A549 treated with RU486 at 1 μM for 4 hours (cell line): ENCODE measurements around the gene TTC9. TPM values are rescaled to one million over a fixed set of nuclear protein-coding genes. Genes with fewer than 3 reads are reported as not detected.

Experiments
- total RNA-seq: library from RNA; stranded (reverse); fragments of 200-300 nt; extraction: Qiagen RNA extraction; gene quantifications from 5 replicates; pipeline ENCODE4 v1.2.3, GENCODE V29; 2022; ENCODE audit warnings: low read depth

Gene TTC9
- total RNA-seq = 1.9 to 2.3 TPM (median 2.1 TPM) in 5 replicates

GRCh38 chr14:70641548-70642302 is at the start of gene TTC9:
TTC9 (plus strand) TSS chr14:70641916; CDS start chr14:70642130, 214 bp downstream.

GRCh38 chr14:70600382-70601157 is 41.1 kb upstream of the TTC9 start, which contains the start of gene MED6:
MED6 (minus strand) TSS chr14:70600655; CDS start chr14:70600637, 18 bp downstream.

Other genes starting within 250 kb of the TTC9 start
- gene SYNJ2BP, start 224.8 kb upstream of the TTC9 start, total RNA-seq = 5.1 to 10.8 TPM (median 9.9 TPM) in 5 replicates
- 0.07 TPM in 1 of 5 replicates, not detected in the others for gene ADAM21, start 189.7 kb upstream of the TTC9 start, total RNA-seq
- not detected in 5 replicates for gene ADAM20, start 106.9 kb upstream of the TTC9 start, total RNA-seq
- gene MED6, start 41.3 kb upstream of the TTC9 start, total RNA-seq = 42.0 to 57.7 TPM (median 42.9 TPM) in 5 replicates
- 3.2 to 5.2 TPM (median 4.7 TPM) in 5 replicates for gene MAP3K9, start 167.6 kb downstream of the TTC9 start, total RNA-seq